ENCODE results near the gene FITM2. TPM values are rescaled to one million over a fixed set of nuclear protein-coding genes. Genes with fewer than 3 reads are reported as not detected.
"Not testable (repeated sequence)": the region's sequence is repeated elsewhere in the genome, so short reads cannot be mapped to it uniquely, and the experiment has no call there.

Gene FITM2
- total RNA-seq, 2 experiments from 2014 or later: 2.7 to 2.9 TPM

DNA sequence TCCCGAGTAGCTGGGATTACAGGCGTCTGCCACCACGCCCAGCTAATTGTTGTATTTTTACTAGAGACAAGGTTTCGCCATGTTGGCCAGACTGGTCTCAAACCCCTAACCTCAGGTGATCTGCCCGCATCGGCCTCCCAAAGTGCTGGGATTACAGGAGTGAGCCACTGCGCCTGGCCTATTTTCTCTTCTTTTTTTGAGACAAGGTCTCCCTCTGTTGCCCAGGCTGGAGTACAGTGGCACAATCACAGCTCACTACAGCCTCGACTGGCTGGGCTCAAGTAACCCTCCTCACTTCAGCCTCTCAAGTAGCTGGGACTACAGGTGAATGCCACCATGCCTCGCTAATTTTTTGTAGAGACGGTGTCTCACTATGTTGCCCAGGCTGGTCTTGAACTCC lies 34.9 kb upstream of the FITM2 start:
- ATAC-seq; H3K9me3 Mint-ChIP-seq (ENCODE audit: insufficient read depth); DNase-seq; H3K4me3 Mint-ChIP-seq; H3K36me3 Mint-ChIP-seq (ENCODE audit: low read depth); H3K27ac Mint-ChIP-seq; POLR2A ChIA-PET; H3K27me3 Mint-ChIP-seq (ENCODE audit: low read depth); CTCF ChIA-PET; H3K4me1 Mint-ChIP-seq (ENCODE audit: low read depth): not testable (repeated sequence)

DNA sequence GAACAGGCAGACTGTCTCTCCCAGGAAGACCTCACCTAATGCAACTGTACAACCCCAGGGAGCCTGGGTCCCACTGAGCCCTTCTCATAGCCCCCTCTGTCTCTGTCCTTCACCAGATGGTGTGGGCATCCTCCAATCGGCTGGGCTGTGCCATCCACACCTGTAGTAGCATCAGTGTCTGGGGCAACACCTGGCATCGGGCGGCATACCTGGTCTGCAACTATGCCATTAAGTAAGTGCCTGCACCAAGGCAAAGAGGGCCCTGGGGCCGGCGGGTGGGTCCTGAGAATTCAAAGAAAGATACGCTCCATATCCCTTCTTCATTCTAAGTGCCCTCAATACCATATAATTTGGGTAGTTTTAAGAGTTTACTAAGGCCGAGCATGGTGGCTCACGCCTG lies 34.1 kb upstream of the FITM2 start:
- Mint-ChIP-seq H3K27me3 (ENCODE audit: low read depth) (no peaks in the 10 kb centered on the region), H3K4me3 (no peak overlapping the region), H3K36me3 (ENCODE audit: low read depth) (no peaks in the 10 kb centered on the region), H3K27ac (no peak overlapping the region), H3K4me1 (ENCODE audit: low read depth) (no peaks in the 10 kb centered on the region), H3K9me3 (ENCODE audit: insufficient read depth) (no peaks in the 10 kb centered on the region)
- ATAC-seq: no peak
- ChIA-PET CTCF (no interaction called here), POLR2A (no interaction called here)
- no peak for DNase-seq

DNA sequence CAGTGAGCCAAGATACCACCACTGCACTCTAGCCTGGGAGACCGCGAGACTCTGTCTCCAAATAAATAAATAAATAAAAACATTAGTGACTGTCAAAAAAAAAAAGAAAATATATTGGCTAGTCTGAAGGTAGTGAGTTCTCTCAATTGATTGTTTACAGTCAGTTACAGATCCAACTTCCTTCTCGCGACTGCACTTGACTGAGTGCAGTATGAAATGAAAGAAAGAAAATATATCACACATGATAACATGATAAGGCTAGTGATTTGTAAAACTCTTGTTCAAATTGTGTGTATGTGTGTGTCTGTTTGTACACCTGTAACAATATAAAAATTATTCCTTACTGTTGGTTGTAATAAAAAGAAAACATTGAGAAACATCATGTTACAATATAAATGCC lies 33.7 kb upstream of the FITM2 start:
- no peak overlapping the region for H3K4me3 Mint-ChIP-seq
- no peak for DNase-seq
- no peaks in the 10 kb centered on the region for H3K4me1 Mint-ChIP-seq (ENCODE audit: low read depth)
- no peak for ATAC-seq
- ChIA-PET POLR2A (no interaction called here), CTCF (no interaction called here)
- no peaks in the 10 kb centered on the region for H3K9me3 Mint-ChIP-seq (ENCODE audit: insufficient read depth)
- H3K27ac Mint-ChIP-seq: no peak overlapping the region
- no peaks in the 10 kb centered on the region for H3K27me3 Mint-ChIP-seq (ENCODE audit: low read depth)
- H3K36me3 Mint-ChIP-seq (ENCODE audit: low read depth): no peaks in the 10 kb centered on the region

DNA sequence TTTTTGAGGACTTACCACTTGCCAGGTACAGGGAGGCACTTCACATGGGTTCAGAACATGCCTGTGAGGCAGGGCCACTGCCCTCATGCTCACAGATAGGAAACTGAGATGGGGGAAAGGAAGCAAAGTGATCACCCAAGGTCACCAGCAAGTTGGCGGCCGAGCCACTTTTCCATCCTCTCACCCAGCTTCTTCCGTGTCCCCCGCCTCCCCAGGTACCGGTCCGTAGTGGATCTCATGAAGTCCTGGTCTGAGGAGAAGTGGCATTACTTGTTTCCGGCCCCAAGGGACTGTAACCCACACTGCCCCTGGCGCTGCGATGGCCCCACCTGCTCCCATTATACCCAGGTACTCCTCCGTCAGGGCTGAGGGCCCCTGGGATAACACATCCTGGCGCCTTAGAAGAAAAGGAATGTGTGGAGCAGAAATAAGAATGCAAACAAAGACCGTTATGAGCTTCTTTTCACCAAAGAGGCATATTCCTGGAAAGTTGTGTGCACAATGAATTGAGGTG lies 32.2 kb upstream of the FITM2 start:
- Mint-ChIP-seq H3K36me3 (ENCODE audit: low read depth) (no peaks in the 10 kb centered on the region), H3K27me3 (ENCODE audit: low read depth) (no peaks in the 10 kb centered on the region), H3K27ac (no peak overlapping the region), H3K9me3 (ENCODE audit: insufficient read depth) (no peaks in the 10 kb centered on the region), H3K4me3 (no peak overlapping the region), H3K4me1 (ENCODE audit: low read depth) (no peaks in the 10 kb centered on the region)
- ChIA-PET CTCF (no interaction called here), POLR2A (no interaction called here)
- no peak for ATAC-seq
- DNase-seq: no peak

DNA sequence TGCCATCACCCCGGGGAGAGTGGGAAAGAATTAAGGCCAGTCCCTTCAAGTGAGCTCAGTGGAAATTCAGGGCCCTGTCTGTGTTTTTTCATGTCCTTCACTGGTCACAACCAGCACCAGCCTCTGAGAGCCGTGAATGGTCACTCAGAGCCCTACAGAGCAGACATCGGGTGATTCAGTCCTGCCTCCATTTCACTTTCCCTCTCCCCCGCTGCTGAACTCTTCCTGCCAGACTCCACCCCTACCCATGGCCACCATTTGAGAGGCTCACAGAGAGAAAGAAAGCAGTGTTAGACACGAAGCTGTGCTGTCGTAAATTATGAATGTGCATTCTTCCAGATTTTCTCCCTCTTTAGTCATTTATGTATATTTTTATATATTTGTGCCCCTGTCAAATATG lies 31.2 kb upstream of the FITM2 start:
- Mint-ChIP-seq H3K4me1 (ENCODE audit: low read depth) (no peaks in the 10 kb centered on the region), H3K4me3 (no peak overlapping the region), H3K36me3 (ENCODE audit: low read depth) (no peaks in the 10 kb centered on the region), H3K9me3 (ENCODE audit: insufficient read depth) (no peaks in the 10 kb centered on the region), H3K27me3 (ENCODE audit: low read depth) (no peaks in the 10 kb centered on the region), H3K27ac (no peak overlapping the region)
- ATAC-seq: no peak
- POLR2A ChIA-PET: no interaction called here
- CTCF ChIA-PET: no interaction called here
- DNase-seq: no peak

DNA sequence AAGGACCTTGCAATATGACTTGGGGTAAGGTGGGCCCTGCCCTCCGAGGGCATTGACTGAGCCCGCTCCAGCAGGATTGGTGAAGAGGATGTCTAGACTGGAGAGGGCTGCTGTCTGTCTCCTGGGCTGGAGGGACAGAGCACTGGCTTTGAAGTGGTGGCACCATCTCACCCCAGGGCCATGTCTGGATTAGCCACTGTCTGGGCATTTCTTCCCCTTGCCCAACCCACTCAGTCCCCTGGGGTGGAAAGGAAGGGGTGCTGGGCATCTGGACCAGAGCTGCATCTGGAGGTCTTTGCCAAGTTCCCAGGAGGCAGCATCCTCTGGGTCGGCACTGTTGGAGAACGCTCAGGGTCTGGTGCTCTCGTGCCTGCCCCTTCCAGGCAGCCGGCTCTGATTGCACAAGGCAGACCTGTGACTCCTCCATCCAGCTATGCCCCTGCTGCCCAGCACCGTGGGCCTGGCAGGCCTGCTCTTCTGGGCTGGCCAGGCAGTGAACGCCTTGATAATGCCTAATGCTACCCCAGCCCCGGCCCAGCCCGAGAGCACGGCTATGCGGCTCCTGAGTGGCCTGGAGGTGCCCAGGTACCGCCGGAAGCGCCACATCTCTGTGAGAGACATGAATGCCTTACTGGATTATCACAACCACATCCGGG lies 25.9 kb upstream of the FITM2 start, which contains the start of gene R3HDML:
R3HDML (plus strand) TSS at position 319 of the 656 bp plus-strand sequence; CDS start at position 434, 115 bp downstream.
- Mint-ChIP-seq H3K27ac (no peak within 1 kb of the TSS), H3K9me3 (ENCODE audit: insufficient read depth) (no peaks in the 10 kb centered on the region), H3K36me3 (ENCODE audit: low read depth) (no peaks in the 10 kb centered on the region), H3K4me1 (ENCODE audit: low read depth) (no peaks in the 10 kb centered on the region), H3K4me3 (no peak within 1 kb of the TSS), H3K27me3 (ENCODE audit: low read depth) (peaks cover 4% of the 10 kb centered on the region)
- DNase-seq: no peak
- ChIA-PET POLR2A (no interaction called here), CTCF (no interaction called here)
- no peak for ATAC-seq

DNA sequence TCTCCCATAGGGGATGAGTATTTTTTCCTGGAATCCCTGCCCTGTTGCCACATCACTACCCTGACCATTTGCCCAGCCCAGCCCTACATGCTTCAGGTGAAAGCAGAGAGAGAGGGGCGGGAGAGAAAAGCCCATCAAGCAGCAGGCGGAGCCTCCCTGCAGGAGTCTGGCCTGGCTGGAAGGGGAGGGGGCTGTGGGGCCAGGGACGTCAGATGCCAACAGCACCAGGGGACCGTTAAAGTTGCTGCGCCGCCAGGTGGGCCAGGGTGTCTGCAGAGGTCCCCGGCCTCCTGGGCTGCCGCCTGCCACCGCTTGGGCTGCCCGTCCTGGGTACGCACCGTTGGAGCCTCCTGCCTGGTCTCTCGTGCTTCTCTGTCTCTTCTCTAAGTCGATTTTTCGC lies 25.1 kb upstream of the FITM2 start:
- POLR2A ChIA-PET: no interaction called here
- H3K4me3 Mint-ChIP-seq: no peak overlapping the region
- H3K9me3 Mint-ChIP-seq (ENCODE audit: insufficient read depth): no peaks in the 10 kb centered on the region
- no peak overlapping the region for H3K27ac Mint-ChIP-seq
- CTCF ChIA-PET: no interaction called here
- DNase-seq (no peak), ATAC-seq (no peak)
- H3K4me1 Mint-ChIP-seq (ENCODE audit: low read depth): no peaks in the 10 kb centered on the region
- H3K27me3 Mint-ChIP-seq (ENCODE audit: low read depth): peaks cover 4% of the 10 kb centered on the region
- no peaks in the 10 kb centered on the region for H3K36me3 Mint-ChIP-seq (ENCODE audit: low read depth)

DNA sequence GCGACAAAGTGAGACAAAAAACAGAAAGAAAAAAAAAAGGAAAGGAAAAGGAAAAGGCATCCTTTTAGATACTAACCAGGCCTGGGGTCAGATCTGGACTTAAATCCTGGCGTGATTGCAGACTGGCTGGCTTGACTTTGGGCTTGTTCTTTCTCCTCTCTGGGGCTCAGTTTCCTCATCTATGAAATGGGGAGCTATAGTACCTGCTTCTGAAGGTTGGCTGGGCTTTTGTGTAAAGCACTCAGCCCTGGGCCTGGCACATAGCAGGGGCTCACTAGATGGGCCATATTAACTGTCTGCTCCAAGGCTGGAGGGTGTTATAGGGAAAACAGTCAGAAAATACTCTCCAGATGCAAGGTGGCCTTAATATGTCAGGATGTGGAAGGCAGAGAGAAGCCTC lies 24.7 kb upstream of the FITM2 start:
- H3K27ac Mint-ChIP-seq: no peak overlapping the region
- no peaks in the 10 kb centered on the region for H3K9me3 Mint-ChIP-seq (ENCODE audit: insufficient read depth)
- no peaks in the 10 kb centered on the region for H3K36me3 Mint-ChIP-seq (ENCODE audit: low read depth)
- POLR2A ChIA-PET: no interaction called here
- DNase-seq (no peak), ATAC-seq (no peak)
- peaks cover 4% of the 10 kb centered on the region for H3K27me3 Mint-ChIP-seq (ENCODE audit: low read depth)
- CTCF ChIA-PET: no interaction called here
- no peak overlapping the region for H3K4me3 Mint-ChIP-seq
- H3K4me1 Mint-ChIP-seq (ENCODE audit: low read depth): no peaks in the 10 kb centered on the region

DNA sequence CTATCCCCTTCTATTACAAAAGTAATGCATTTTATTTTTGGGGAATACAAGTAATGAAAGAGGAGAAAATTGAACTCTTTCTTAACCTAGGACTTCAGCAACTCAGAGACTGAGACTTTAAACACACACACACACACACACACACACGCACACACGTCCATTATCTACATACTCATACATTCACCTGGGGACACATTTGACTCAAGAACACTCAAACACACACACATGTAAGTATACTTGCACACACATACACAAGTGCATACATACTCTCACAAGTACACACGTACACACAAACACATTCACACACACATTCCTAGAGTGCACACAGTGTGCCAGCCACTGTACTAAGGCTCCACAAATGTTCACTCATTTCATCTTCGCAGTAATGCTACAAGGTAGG lies 23.7 kb upstream of the FITM2 start:
- H3K9me3 Mint-ChIP-seq (ENCODE audit: insufficient read depth): no peaks in the 10 kb centered on the region
- ATAC-seq: no peak
- peaks cover 4% of the 10 kb centered on the region for H3K27me3 Mint-ChIP-seq (ENCODE audit: low read depth)
- no peaks in the 10 kb centered on the region for H3K36me3 Mint-ChIP-seq (ENCODE audit: low read depth)
- POLR2A ChIA-PET: no interaction called here
- no peaks in the 10 kb centered on the region for H3K4me1 Mint-ChIP-seq (ENCODE audit: low read depth)
- no peak overlapping the region for H3K4me3 Mint-ChIP-seq
- no peak for DNase-seq
- CTCF ChIA-PET: no interaction called here
- H3K27ac Mint-ChIP-seq: no peak overlapping the region

DNA sequence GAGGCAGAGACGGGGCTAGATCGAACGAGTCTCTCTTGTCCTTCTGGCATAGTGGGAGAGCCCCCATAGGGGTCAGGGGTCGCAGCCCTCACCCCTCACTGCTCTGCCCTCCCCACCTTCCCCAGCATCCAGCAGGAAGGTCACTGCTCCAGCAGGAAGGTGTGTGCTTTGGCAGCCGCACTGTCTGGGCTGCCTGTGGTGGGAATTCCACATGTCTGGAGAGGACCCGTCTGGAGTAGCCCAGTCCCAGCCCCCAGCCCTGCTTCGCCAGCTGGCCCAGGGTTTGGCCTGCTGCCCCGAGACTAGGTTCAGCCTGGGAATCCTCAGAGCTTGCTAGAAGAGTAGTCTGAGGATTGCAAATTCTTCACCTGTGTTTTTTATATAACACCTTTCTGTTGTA lies 23.3 kb upstream of the FITM2 start:
- no peak for ATAC-seq
- Mint-ChIP-seq H3K4me3 (no peak overlapping the region), H3K4me1 (ENCODE audit: low read depth) (no peaks in the 10 kb centered on the region), H3K36me3 (ENCODE audit: low read depth) (no peaks in the 10 kb centered on the region), H3K9me3 (ENCODE audit: insufficient read depth) (no peaks in the 10 kb centered on the region), H3K27me3 (ENCODE audit: low read depth) (peaks cover 4% of the 10 kb centered on the region), H3K27ac (no peak overlapping the region)
- no peak for DNase-seq
- CTCF ChIA-PET: no interaction called here
- POLR2A ChIA-PET: no interaction called here

DNA sequence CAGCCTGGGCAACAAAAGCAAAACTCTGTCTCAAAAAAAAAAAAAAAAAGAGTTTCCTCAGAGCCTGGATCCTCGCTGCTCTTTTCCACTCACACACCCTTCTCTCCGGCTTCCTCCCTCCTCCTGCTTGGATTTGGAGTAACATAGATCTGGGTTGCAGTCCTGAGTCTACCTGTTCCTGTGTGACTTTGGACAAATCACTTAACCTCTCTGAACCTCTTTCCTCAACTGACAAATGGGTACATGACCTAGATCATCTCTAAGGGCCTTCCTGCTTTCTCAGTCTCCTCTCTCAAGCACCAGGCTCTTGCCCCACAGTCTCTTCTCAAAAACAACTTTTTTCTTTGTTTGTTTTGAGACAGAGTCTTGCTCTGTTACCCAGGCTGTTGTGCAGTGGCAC lies 20.2 kb upstream of the FITM2 start:
- no peak overlapping the region for H3K27ac Mint-ChIP-seq
- ChIA-PET POLR2A (no interaction called here), CTCF (no interaction called here)
- no peaks in the 10 kb centered on the region for H3K4me1 Mint-ChIP-seq (ENCODE audit: low read depth)
- H3K4me3 Mint-ChIP-seq: no peak overlapping the region
- peaks cover 3% of the 10 kb centered on the region for H3K27me3 Mint-ChIP-seq (ENCODE audit: low read depth)
- no peak for ATAC-seq
- no peaks in the 10 kb centered on the region for H3K36me3 Mint-ChIP-seq (ENCODE audit: low read depth)
- H3K9me3 Mint-ChIP-seq (ENCODE audit: insufficient read depth): no peaks in the 10 kb centered on the region
- no peak for DNase-seq

DNA sequence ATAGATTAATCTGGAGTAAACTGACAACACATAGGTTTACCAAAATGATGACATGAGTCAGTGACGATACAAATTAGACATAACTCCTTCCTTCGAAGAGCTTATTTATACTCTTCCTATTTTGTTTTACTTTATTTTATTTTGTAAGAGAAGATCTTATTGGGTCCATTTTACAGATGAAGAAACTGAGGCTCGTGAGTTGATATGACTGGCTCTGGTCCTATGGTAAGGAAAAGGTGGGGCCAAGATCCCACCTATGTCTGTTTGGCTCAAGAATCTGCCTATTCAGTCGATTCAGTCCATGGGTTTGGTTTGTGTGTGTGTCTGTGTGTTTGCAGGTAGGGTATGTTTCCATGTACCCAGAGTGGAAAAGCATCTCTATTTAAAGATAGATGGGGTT lies 17.4 kb upstream of the FITM2 start:
- Mint-ChIP-seq H3K4me1 (ENCODE audit: low read depth) (no peaks in the 10 kb centered on the region), H3K27me3 (ENCODE audit: low read depth) (peaks cover 3% of the 10 kb centered on the region), H3K9me3 (ENCODE audit: insufficient read depth) (no peaks in the 10 kb centered on the region), H3K4me3 (no peak overlapping the region), H3K36me3 (ENCODE audit: low read depth) (no peaks in the 10 kb centered on the region), H3K27ac (no peak overlapping the region)
- DNase-seq (no peak), ATAC-seq (no peak)
- ChIA-PET POLR2A (no interaction called here), CTCF (interaction anchor here (1.0 to 1.5 kb wide), 3 partner anchors 17 to 119 kb away, joined by 3 read pairs; partner anchors contain the start of gene FITM2)

DNA sequence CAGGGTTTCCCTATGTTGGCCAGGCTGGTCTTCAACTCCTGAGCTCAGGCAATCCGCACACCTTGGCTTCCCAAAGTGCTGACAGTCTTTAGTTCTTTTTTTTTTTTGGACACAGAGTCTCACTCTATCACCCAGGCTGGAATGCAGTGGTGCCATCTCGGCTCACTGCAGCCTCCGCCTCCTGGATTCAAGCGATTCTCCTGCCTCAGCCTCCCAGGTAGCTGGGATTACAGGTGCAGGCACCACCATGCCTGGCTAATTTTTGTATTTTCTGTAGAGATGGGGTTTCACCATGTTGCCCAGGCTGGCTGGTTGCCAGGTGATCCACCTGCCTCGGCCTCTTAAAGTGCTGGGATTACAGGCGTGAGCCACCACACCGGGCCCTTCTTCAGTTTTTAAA lies 16.7 kb upstream of the FITM2 start:
- H3K36me3 Mint-ChIP-seq (ENCODE audit: low read depth); H3K4me3 Mint-ChIP-seq; POLR2A ChIA-PET; H3K4me1 Mint-ChIP-seq (ENCODE audit: low read depth); H3K27me3 Mint-ChIP-seq (ENCODE audit: low read depth); ATAC-seq; H3K9me3 Mint-ChIP-seq (ENCODE audit: insufficient read depth); DNase-seq; H3K27ac Mint-ChIP-seq: not testable (repeated sequence)
- CTCF ChIA-PET: interaction anchor here (0.7 to 1.5 kb wide), 4 partner anchors 16 to 768 kb away, joined by 3 read pairs; partner anchors contain the start of gene FITM2

Measured in activated CD8-positive, alpha-beta T cell treated with anti-CD3 and anti-CD28 coated beads, Interleukin-2, amount 10 ng/mL, durations not matched to agents 7 days and 5 days (primary cell).